HEK293 (cell line): ENCODE data around the gene ARMC10.

Experiments used
- CTCF ChIP-seq: fragments of 450-650 bp; formaldehyde crosslinking; IDR thresholded peaks from 2 replicates; pipeline ENCODE4 v1.5.1; 2016; ENCODE audit warnings: missing biosample characterization, missing genetic modification characterization
- ZBTB49 ChIP-seq: fragments of 450-650 bp; formaldehyde crosslinking; IDR thresholded peaks from 2 replicates; pipeline ENCODE4 v1.5.1; 2016; ENCODE audit warnings: missing biosample characterization, missing genetic modification characterization, low read depth
- ZBTB6 ChIP-seq: fragments of 450-650 bp; formaldehyde crosslinking; IDR thresholded peaks from 2 replicates; pipeline ENCODE4 v1.5.1; 2017; ENCODE audit warnings: missing biosample characterization, missing genetic modification characterization
- ZIC2 ChIP-seq: fragments of 450-650 bp; formaldehyde crosslinking; IDR thresholded peaks from 2 replicates; pipeline ENCODE4 v1.5.1; 2016; ENCODE audit warnings: missing biosample characterization, missing genetic modification characterization
- ZNF121 ChIP-seq: fragments of 450-650 bp; formaldehyde crosslinking; IDR thresholded peaks from 2 replicates; pipeline ENCODE4 v1.5.1; 2016; ENCODE audit warnings: missing biosample characterization, missing genetic modification characterization
- ZNF148 ChIP-seq: fragments of 450-650 bp; formaldehyde crosslinking; IDR thresholded peaks from 2 replicates; pipeline ENCODE4 v1.5.0; 2017; ENCODE audit warnings: missing biosample characterization, missing genetic modification characterization, borderline replicate concordance
- ZNF324 ChIP-seq: fragments of 450-650 bp; formaldehyde crosslinking; IDR thresholded peaks from 2 replicates; pipeline ENCODE4 v1.5.1; 2016; ENCODE audit warnings: missing biosample characterization, missing genetic modification characterization
- ZNF350 ChIP-seq: fragments of 450-650 bp; formaldehyde crosslinking; IDR thresholded peaks from 2 replicates; pipeline ENCODE4 v1.5.0; 2017; ENCODE audit warnings: missing biosample characterization, mild to moderate bottlenecking, missing genetic modification characterization
- ZNF510 ChIP-seq: fragments of 450-650 bp; formaldehyde crosslinking; IDR thresholded peaks from 2 replicates; pipeline ENCODE4 v1.5.1; 2018; ENCODE audit warnings: mild to moderate bottlenecking, missing genetic modification characterization, missing biosample characterization; ENCODE audit not compliant: insufficient replicate concordance
- ZNF561 ChIP-seq: fragments of 450-650 bp; IDR thresholded peaks from 2 replicates; pipeline ENCODE4 v1.5.1; 2018; ENCODE audit warnings: missing biosample characterization, missing genetic modification characterization, borderline replicate concordance
- ZNF596 ChIP-seq: fragments of 450-650 bp; IDR thresholded peaks from 2 replicates; pipeline ENCODE4 v1.5.0; 2018; ENCODE audit warnings: missing biosample characterization, mild to moderate bottlenecking, missing genetic modification characterization, moderate library complexity
- ZNF660 ChIP-seq: fragments of 450-650 bp; IDR thresholded peaks from 2 replicates; pipeline ENCODE4 v1.5.1; 2018; ENCODE audit warnings: missing biosample characterization, mild to moderate bottlenecking, missing genetic modification characterization
- TF ChIP-seq, protein P1 (sequence below): fragments of 450-650 bp; formaldehyde crosslinking; IDR thresholded peaks from 2 replicates; pipeline ENCODE4 v1.5.1; 2016; ENCODE audit warnings: missing biosample characterization, missing genetic modification characterization
- TF ChIP-seq, protein P2 (sequence below): fragments of 450-650 bp; formaldehyde crosslinking; IDR thresholded peaks from 2 replicates; pipeline ENCODE4 v1.5.1; 2016; ENCODE audit warnings: missing biosample characterization, missing genetic modification characterization

DNA sequence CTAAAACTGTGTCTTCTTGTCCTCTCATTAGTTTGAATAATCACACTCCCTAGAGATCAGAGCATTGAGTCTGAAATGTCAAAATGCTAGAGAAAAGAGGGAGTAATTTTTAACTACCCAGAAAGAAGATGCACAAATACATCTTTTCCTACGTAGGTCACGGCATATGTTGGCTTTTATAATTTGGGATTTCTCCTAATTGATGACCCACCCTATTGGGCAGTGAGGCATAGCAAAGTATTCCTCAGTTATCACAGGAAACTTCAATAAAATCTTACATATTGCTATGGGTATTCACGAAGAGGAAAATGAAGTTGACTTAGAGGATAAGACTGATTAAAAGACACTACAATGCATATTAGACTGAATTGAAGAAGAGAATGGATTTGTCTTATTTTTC is 25.4 kb downstream of the ARMC10 start:
- TF ChIP-seq CTCF (no peak), ZNF561 (tag by site-specific recombination) (no peak), ZNF660 (tag by site-specific recombination) (peak; percentile 100), ZBTB49 (tag by site-specific recombination) (no peak), ZBTB6 (tag by site-specific recombination) (no peak), ZNF121 (tag by site-specific recombination) (no peak), ZIC2 (tag by site-specific recombination) (no peak), ZNF148 (tag by site-specific recombination) (no peak), ZNF324 (tag by site-specific recombination) (no peak), ZNF350 (tag by site-specific recombination) (no peak), ZNF596 (tag by site-specific recombination) (no peak), ZNF510 (tag by site-specific recombination) (no peak)
- TF ChIP-seq, protein P1, sequence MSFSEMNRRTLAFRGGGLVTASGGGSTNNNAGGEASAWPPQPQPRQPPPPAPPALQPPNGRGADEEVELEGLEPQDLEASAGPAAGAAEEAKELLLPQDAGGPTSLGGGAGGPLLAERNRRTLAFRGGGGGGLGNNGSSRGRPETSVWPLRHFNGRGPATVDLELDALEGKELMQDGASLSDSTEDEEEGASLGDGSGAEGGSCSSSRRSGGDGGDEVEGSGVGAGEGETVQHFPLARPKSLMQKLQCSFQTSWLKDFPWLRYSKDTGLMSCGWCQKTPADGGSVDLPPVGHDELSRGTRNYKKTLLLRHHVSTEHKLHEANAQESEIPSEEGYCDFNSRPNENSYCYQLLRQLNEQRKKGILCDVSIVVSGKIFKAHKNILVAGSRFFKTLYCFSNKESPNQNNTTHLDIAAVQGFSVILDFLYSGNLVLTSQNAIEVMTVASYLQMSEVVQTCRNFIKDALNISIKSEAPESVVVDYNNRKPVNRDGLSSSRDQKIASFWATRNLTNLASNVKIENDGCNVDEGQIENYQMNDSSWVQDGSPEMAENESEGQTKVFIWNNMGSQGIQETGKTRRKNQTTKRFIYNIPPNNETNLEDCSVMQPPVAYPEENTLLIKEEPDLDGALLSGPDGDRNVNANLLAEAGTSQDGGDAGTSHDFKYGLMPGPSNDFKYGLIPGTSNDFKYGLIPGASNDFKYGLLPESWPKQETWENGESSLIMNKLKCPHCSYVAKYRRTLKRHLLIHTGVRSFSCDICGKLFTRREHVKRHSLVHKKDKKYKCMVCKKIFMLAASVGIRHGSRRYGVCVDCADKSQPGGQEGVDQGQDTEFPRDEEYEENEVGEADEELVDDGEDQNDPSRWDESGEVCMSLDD (tag by site-specific recombination) = no peak
- TF ChIP-seq, protein P2, sequence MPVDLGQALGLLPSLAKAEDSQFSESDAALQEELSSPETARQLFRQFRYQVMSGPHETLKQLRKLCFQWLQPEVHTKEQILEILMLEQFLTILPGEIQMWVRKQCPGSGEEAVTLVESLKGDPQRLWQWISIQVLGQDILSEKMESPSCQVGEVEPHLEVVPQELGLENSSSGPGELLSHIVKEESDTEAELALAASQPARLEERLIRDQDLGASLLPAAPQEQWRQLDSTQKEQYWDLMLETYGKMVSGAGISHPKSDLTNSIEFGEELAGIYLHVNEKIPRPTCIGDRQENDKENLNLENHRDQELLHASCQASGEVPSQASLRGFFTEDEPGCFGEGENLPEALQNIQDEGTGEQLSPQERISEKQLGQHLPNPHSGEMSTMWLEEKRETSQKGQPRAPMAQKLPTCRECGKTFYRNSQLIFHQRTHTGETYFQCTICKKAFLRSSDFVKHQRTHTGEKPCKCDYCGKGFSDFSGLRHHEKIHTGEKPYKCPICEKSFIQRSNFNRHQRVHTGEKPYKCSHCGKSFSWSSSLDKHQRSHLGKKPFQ (tag by site-specific recombination) = no peak
